IMR-90 (cell line): ENCODE results near the gene TIPARP. TPM values are rescaled to one million over a fixed set of nuclear protein-coding genes. Genes with fewer than 3 reads are reported as not detected.

ENCODE experiments used
- ATAC-seq: fragments of 200-7000 bp; cut with Tn5 transposase; 2 replicates; pipeline ENCODE4 v1.9.1; 2020; ENCODE audit warnings: low read depth, mild to moderate bottlenecking, moderate library complexity
- BruUV-seq: library from RNA; stranded (reverse); fragments of 400-500 nt; replicated peaks from 2 replicates; lab custom pipeline; 2021; lab: Mats Ljungman, UMichigan
- CTCF ChIA-PET: fragments of 300-600 bp; formaldehyde crosslinking; extraction: SDS; loops from one replicate; lab custom pipeline; 2021; ENCODE audit warnings: antibody characterized with exemption; lab: Yijun Ruan, JAX
- POLR2A ChIA-PET: fragments of 300-600 bp; sonication (Branson Sonifier 250); formaldehyde crosslinking; loops from one replicate; lab custom pipeline; 2022; ENCODE audit warnings: antibody characterized with exemption; ENCODE audit not compliant: unreplicated experiment; lab: Charles Lee
- DNase-seq: peaks from one replicate; pipeline ENCODE4 v3.0.0; 2013
- H2AFZ ChIP-seq: replicated peaks from 2 replicates; pipeline ENCODE3; 2013; ENCODE audit warnings: low read length, mild to moderate bottlenecking; ENCODE audit not compliant: poor library complexity
- H2AK5ac ChIP-seq: 2 replicates; pipeline ENCODE4 v1.6.1; 2013; ENCODE audit warnings: low read depth, low read length, inconsistent platforms
- H2AK9ac ChIP-seq: replicated peaks from 2 replicates; pipeline ENCODE3; 2013; ENCODE audit warnings: mild to moderate bottlenecking, low read depth, low read length, moderate library complexity; ENCODE audit not compliant: poor library complexity
- H2BK120ac ChIP-seq: 2 replicates; pipeline ENCODE4 v1.6.1; 2013; ENCODE audit warnings: low read depth, low read length, inconsistent platforms
- H2BK15ac ChIP-seq: 3 replicates; pipeline ENCODE4 v1.6.1; 2013; ENCODE audit warnings: low read depth, low read length, inconsistent platforms
- H2BK20ac ChIP-seq: 2 replicates; pipeline ENCODE4 v1.6.1; 2013; ENCODE audit warnings: low read depth, mild to moderate bottlenecking, inconsistent platforms, low read length, moderate library complexity
- H2BK5ac ChIP-seq: 2 replicates; pipeline ENCODE4 v1.6.1; 2013; ENCODE audit warnings: mild to moderate bottlenecking, low read depth, low read length, inconsistent platforms; ENCODE audit not compliant: poor library complexity, severe bottlenecking
- H3K14ac ChIP-seq: replicated peaks from 2 replicates; pipeline ENCODE4 v1.6.1; 2013; ENCODE audit warnings: low read depth, low read length, inconsistent platforms
- H3K18ac ChIP-seq: 2 replicates; pipeline ENCODE4 v1.6.1; 2013; ENCODE audit warnings: low read depth, low read length, control low read depth
- H3K23ac ChIP-seq: 2 replicates; pipeline ENCODE4 v1.6.1; 2013; ENCODE audit warnings: low read depth, low read length, inconsistent platforms
- H3K27ac ChIP-seq: 2 replicates; pipeline ENCODE4 v1.5.1; 2013; ENCODE audit warnings: mild to moderate bottlenecking, control low read depth, low read length; ENCODE audit not compliant: insufficient read depth
- H3K27me3 ChIP-seq: 2 replicates; pipeline ENCODE4 v1.6.1; 2013; ENCODE audit warnings: low read length; ENCODE audit not compliant: control insufficient read depth, insufficient read depth
- H3K36me3 ChIP-seq: 2 replicates; pipeline ENCODE4 v1.6.1; 2013; ENCODE audit warnings: low read length, mixed read lengths; ENCODE audit not compliant: control insufficient read depth, insufficient read depth
- H3K4ac ChIP-seq: 2 replicates; pipeline ENCODE4 v1.6.1; 2013; ENCODE audit warnings: low read depth, low read length, inconsistent platforms
- H3K4me1 ChIP-seq: 2 replicates; pipeline ENCODE4 v1.6.1; 2013; ENCODE audit warnings: low read length, mixed read lengths; ENCODE audit not compliant: control insufficient read depth, insufficient read depth
- H3K4me2 ChIP-seq: 2 replicates; pipeline ENCODE4 v1.6.1; 2013; ENCODE audit warnings: low read depth, mild to moderate bottlenecking, control low read depth, low read length, moderate library complexity
- H3K4me3 ChIP-seq: 2 replicates; pipeline ENCODE4 v1.5.1; 2013; ENCODE audit warnings: low read depth, mild to moderate bottlenecking, control low read depth, low read length, moderate library complexity; ENCODE audit not compliant: insufficient read depth
- H3K56ac ChIP-seq: 2 replicates; pipeline ENCODE4 v1.6.1; 2013; ENCODE audit warnings: low read length, inconsistent platforms; ENCODE audit not compliant: insufficient read depth; ENCODE audit errors: extremely low read depth
- H3K79me1 ChIP-seq, 2 experiments: 2 replicates each; pipeline ENCODE4 v1.6.1; 2013; ENCODE audit warnings: low read length in 2 of 2, inconsistent platforms in 1 of 2, low read depth in 1 of 2
- H3K9ac ChIP-seq: 2 replicates; pipeline ENCODE4 v1.6.1; 2013; ENCODE audit warnings: low read depth, low read length, control low read depth
- H3K9me1 ChIP-seq: 2 replicates; pipeline ENCODE4 v1.6.1; 2013; ENCODE audit warnings: low read length, inconsistent platforms; ENCODE audit not compliant: insufficient read depth
- H3K9me3 ChIP-seq: 2 replicates; pipeline ENCODE4 v1.6.1; 2013; ENCODE audit warnings: low read length; ENCODE audit not compliant: control insufficient read depth, insufficient read depth
- H4K20me1 ChIP-seq: 2 replicates; pipeline ENCODE4 v1.6.1; 2013; ENCODE audit warnings: low read length, inconsistent platforms; ENCODE audit not compliant: insufficient read depth
- H4K5ac ChIP-seq: 2 replicates; pipeline ENCODE4 v1.6.1; 2013; ENCODE audit warnings: mild to moderate bottlenecking, low read depth, low read length, control low read depth
- H4K8ac ChIP-seq, 2 experiments: 2 replicates each; pipeline ENCODE4 v1.6.1; 2013; ENCODE audit warnings: low read depth in 2 of 2, low read length in 2 of 2, control low read depth in 1 of 2, inconsistent platforms in 1 of 2
- H4K91ac ChIP-seq: 2 replicates; pipeline ENCODE4 v1.6.1; 2013; ENCODE audit warnings: low read depth, low read length, inconsistent platforms; ENCODE audit not compliant: insufficient read depth
- ELK1 ChIP-seq: fragments of 150-350 bp; IDR thresholded peaks from 2 replicates; pipeline ENCODE4 v1.6.1; 2016; ENCODE audit warnings: low read depth, mild to moderate bottlenecking, low read length, moderate library complexity, borderline replicate concordance
- MXI1 ChIP-seq: IDR thresholded peaks from 2 replicates; pipeline ENCODE4 v1.6.1; 2012; ENCODE audit warnings: low read depth, mild to moderate bottlenecking, low read length, moderate library complexity, borderline replicate concordance
- NFE2L2 ChIP-seq: fragments of 150-350 bp; IDR thresholded peaks from 2 replicates; pipeline ENCODE4 v1.6.1; 2016; ENCODE audit warnings: low read depth, mild to moderate bottlenecking, low read length
- SMC3 ChIP-seq: fragments of 150-350 bp; IDR thresholded peaks from 2 replicates; pipeline ENCODE4 v1.6.1; 2016; ENCODE audit warnings: low read depth, mild to moderate bottlenecking, antibody characterized with exemption, low read length, moderate library complexity
- WGBS, 2 experiments: methylation state at CpG; one replicate each; pipeline versions ENCODE4 v1.1.5 to v1.1.7; 2013; ENCODE audit warnings: missing lambda C conversion rate in 2 of 2; ENCODE audit not compliant: insufficient read length in 1 of 2; ENCODE audit errors: extremely low coverage in 2 of 2; 5-methylcytosine and 5-hydroxymethylcytosine counted together
- dilution Hi-C: fragments of 300-500 bp; cut with HindIII; formaldehyde crosslinking; loops from one replicate; pipeline ENCODE4 v1.14.3; 2018; ENCODE audit warnings: low sequenced_read_pairs; ENCODE audit not compliant: unreplicated experiment
- in situ Hi-C: fragments of 300-500 bp; cut with MboI; formaldehyde crosslinking; loops from 3 replicates; pipeline ENCODE4 v1.14.3; 2019; ENCODE audit warnings: low sequenced_read_pairs, inconsistent platforms, mixed read lengths
- intact Hi-C: fragments of 100-400 bp; cut with micrococcal nuclease; formaldehyde crosslinking; loops from 2 replicates; pipeline ENCODE4 v1.10.0; 2022
- polyA plus RNA-seq, 3 experiments: library from polyadenylated mRNA; depleted of rRNA; stranded (reverse); fragments of >200 nt; gene quantifications; 2 replicates each; pipeline ENCODE4 v1.2.3, GENCODE V29; 2012; ENCODE audit warnings: low replicate concordance in 1 of 3
- total RNA-seq: library from RNA; depleted of rRNA; stranded (reverse); fragments of >200 nt; gene quantifications from 2 replicates; pipeline ENCODE4 v1.2.3, GENCODE V29; 2012

TIPARP gene
- total and polyA plus RNA-seq, 2 of the 4 experiments (the other 2 are of a cell fraction) = 12.6 to 70.8 TPM

DNA sequence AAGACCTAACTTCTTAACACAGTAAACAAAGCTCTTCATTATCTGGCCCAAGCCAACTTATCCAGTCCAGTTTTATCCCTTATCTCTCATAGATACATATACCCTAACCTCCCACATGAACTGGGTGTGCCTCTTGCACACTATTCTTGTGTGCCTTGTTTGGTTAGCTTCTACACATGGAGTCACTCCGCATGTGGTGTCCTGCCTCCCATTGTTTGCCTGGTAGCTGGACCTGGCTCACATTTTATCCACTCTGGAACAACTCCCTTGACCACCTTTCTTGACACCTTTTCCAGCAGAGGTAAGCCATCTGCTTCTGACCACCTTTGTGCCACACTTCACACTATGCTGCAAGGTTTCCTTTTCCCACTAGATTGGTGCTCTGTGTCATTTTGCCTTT lies 15.2 kb downstream of the TIPARP start:
- Histone ChIP-seq H2BK120ac (peak overlapping the region; percentile 38), H3K9ac (no peak overlapping the region), H2AFZ (no peak overlapping the region), H3K4me1 (peaks cover 38% of the 10 kb centered on the region), H3K4ac (peak overlapping the region; percentile 59), H3K4me2 (peak overlapping the region; percentile 62), H2AK9ac (no peak overlapping the region), H2AK5ac (peak overlapping the region; percentile 12), H2BK20ac (peak overlapping the region; percentile 68), H3K36me3 (peaks cover 10% of the 10 kb centered on the region), H3K4me3 (no peak overlapping the region), H3K56ac (no peak overlapping the region), H3K9me3 (no peaks in the 10 kb centered on the region), H3K27me3 (no peaks in the 10 kb centered on the region), H4K8ac (peak overlapping the region; percentile 38 to 41; a peak in 2 of 4 replicates), H3K14ac (peak overlapping the region; percentile 21), H3K9me1 (peaks cover 13% of the 10 kb centered on the region), H2BK5ac (peak overlapping the region; percentile 38), H4K5ac (peak overlapping the region; percentile 42; the same call in 1 of the 2 replicates), H4K20me1 (peaks cover 60% of the 10 kb centered on the region), H4K91ac (peak overlapping the region; percentile 78), H3K23ac (peak overlapping the region; percentile 63), H3K79me1 (peaks cover 7 to 42% of the 10 kb centered on the region in 2 experiments), H3K18ac (peak overlapping the region; percentile 73), H3K27ac (peak overlapping the region; percentile 7; the same call in 1 of the 2 replicates), H2BK15ac (peak overlapping the region; percentile 27; the same call in 1 of the 3 replicates)
- in situ Hi-C loops (loop anchor here (5.0 kb wide), 3 partner anchors 128 to 448 kb away; no protein-coding TSS in a partner anchor), dilution Hi-C loops (no loop called here), intact Hi-C loops (loop anchor here (5.0 kb wide), 1 partner anchor 128 kb away; no protein-coding TSS in a partner anchor)
- DNase-seq (no peak), ATAC-seq (no peak)
- TF ChIP-seq MXI1 = no peak
- TF ChIP-seq ELK1 = no peak
- no peak for TF ChIP-seq SMC3
- no peak for TF ChIP-seq NFE2L2
- WGBS, 2 experiments = 0% methylated on average over 1 of the region's 1 CpG; no CpG with 5 or more reads in 1 of the 2 experiments
- ChIA-PET POLR2A (no interaction called here), CTCF (interaction anchor here (0.6 to 1.1 kb wide), 2 partner anchors 392 to 448 kb away, joined by 3 to 5 read pairs; no protein-coding TSS in a partner anchor)
- BruUV-seq = no TSS peak
